Left colon (tissue), 2 donors: Measurements from ENCODE around the gene SIL1. TPM values are rescaled to one million over a fixed set of nuclear protein-coding genes. Genes with fewer than 3 reads are reported as not detected.
"Not testable (repeated sequence)": the region's sequence is repeated elsewhere in the genome, so short reads cannot be mapped to it uniquely, and the experiment has no call there.

Experiments used
- ATAC-seq: fragments of 200-7000 bp; cut with Tn5 transposase; one replicate; pipeline ENCODE4 v1.9.1; 2020; ENCODE audit warnings: mild to moderate bottlenecking, moderate library complexity
- DNase-seq, 2 donors: peaks; one replicate each; pipeline ENCODE4 v3.0.0-alpha.2; 2020
- intact Hi-C, 2 donors: fragments of 100-400 bp; cut with DNase I in 1 of 2; cut with micrococcal nuclease in 1 of 2; formaldehyde crosslinking; loops; one replicate each; pipeline versions ENCODE4 v1.11.2 to v1.14.0; 2022; cut with DNase I, micrococcal nuclease
- total RNA-seq, 2 donors: library from RNA; stranded (reverse); fragmentation: NEBNext Ultra II Directional; extraction: Animal tissue kit (Norgen Biotek cat#: 25700); gene quantifications; one replicate each; pipeline ENCODE4 v1.2.1, GENCODE V29; 2021
- donor health status: DM: no; HTN: no; CAD: no.
- donor health status: DM: yes; HTN: yes; CAD: no.

SIL1 gene
- total RNA-seq, 2 donors from 2014 or later, result 29.9 to 33.0 TPM

- intact Hi-C loops, result no loop called here
- no peak for DNase-seq
- ATAC-seq, result no peak
Measured at GRCh38 chr5:139180850-139181249, 17.3 kb downstream of the SIL1 start.

GRCh38 chr5:139179778-139180513 is 18.2 kb downstream of the SIL1 start:
- DNase-seq, ATAC-seq, intact Hi-C loops: not testable (repeated sequence)

- ATAC-seq (peak; percentile 47), DNase-seq (peak in 1 of 2 donors; percentile 31)
- intact Hi-C loops, result no loop called here
Measured at GRCh38 chr5:139178935-139179334, 19.2 kb downstream of the SIL1 start.

GRCh38 chr5:139178589-139178917 is 19.6 kb downstream of the SIL1 start:
- DNase-seq, result no peak
- ATAC-seq, result no peak
- intact Hi-C loops, result no loop called here

GRCh38 chr5:139177809-139178588 is 20.2 kb downstream of the SIL1 start:
- intact Hi-C loops, result no loop called here
- peak; percentile 76 for ATAC-seq
- DNase-seq, result peak; percentile 30 to 51

GRCh38 chr5:139177281-139177680 is 20.9 kb downstream of the SIL1 start:
- DNase-seq, intact Hi-C loops, ATAC-seq: not testable (repeated sequence)

- ATAC-seq, DNase-seq, intact Hi-C loops: not testable (repeated sequence)
Measured at GRCh38 chr5:139174382-139174781, 23.8 kb downstream of the SIL1 start.

- ATAC-seq, result no peak
Measured at GRCh38 chr5:139171779-139172404, 26.3 kb downstream of the SIL1 start.

GRCh38 chr5:139167952-139168720 is 30.0 kb downstream of the SIL1 start:
- ATAC-seq, result peak; percentile 74
- intact Hi-C loops, result no loop called here
- no peak for DNase-seq

More at GRCh38 chr5:139171779-139172404, 26.3 kb downstream of the SIL1 start:
- intact Hi-C loops, result no loop called here
- no peak for DNase-seq

- DNase-seq, result no peak
- intact Hi-C loops, result no loop called here
- peak; percentile 8 for ATAC-seq
Measured at GRCh38 chr5:139167533-139167932, 30.6 kb downstream of the SIL1 start.

- DNase-seq, result peak in 1 of 2 donors; percentile 31
- intact Hi-C loops, result no loop called here
- ATAC-seq, result peak; percentile 78
Measured at GRCh38 chr5:139167063-139167462, 31.1 kb downstream of the SIL1 start.

- intact Hi-C loops, ATAC-seq, DNase-seq: not testable (repeated sequence)
Measured at GRCh38 chr5:139164897-139165296, 33.3 kb downstream of the SIL1 start.

GRCh38 chr5:139164020-139164419 is 34.1 kb downstream of the SIL1 start:
- intact Hi-C loops, result no loop called here
- no peak for DNase-seq
- ATAC-seq, result no peak

- ATAC-seq, result peak; percentile 41
- intact Hi-C loops, result no loop called here
- no peak for DNase-seq
Measured at GRCh38 chr5:139162448-139162847, 35.7 kb downstream of the SIL1 start.

GRCh38 chr5:139158791-139159190 is 39.4 kb downstream of the SIL1 start:
- intact Hi-C loops, result no loop called here
- ATAC-seq (no peak), DNase-seq (no peak)

GRCh38 chr5:139157556-139157955 is 40.6 kb downstream of the SIL1 start:
- intact Hi-C loops, result no loop called here
- ATAC-seq, result no peak
- no peak for DNase-seq

- intact Hi-C loops, result no loop called here
- no peak for DNase-seq
Measured at GRCh38 chr5:139156814-139157213, 41.4 kb downstream of the SIL1 start.

GRCh38 chr5:139155333-139155732 is 42.8 kb downstream of the SIL1 start:
- intact Hi-C loops, result no loop called here
- ATAC-seq (no peak), DNase-seq (no peak)

More at GRCh38 chr5:139156814-139157213, 41.4 kb downstream of the SIL1 start:
- ATAC-seq, result no peak

GRCh38 chr5:139151902-139152301 is 46.3 kb downstream of the SIL1 start:
- DNase-seq, result no peak
- intact Hi-C loops, result no loop called here
- no peak for ATAC-seq
